Ishikawa (cell line): ENCODE results near the gene CCDC39.

Source experiments
- CEBPB ChIP-seq: IDR thresholded peaks from 2 replicates; pipeline ENCODE4 v1.6.1; 2012
- CREB1 ChIP-seq: IDR thresholded peaks from 2 replicates; pipeline ENCODE4 v1.6.1; 2012; ENCODE audit warnings: low read depth
- EGR1 ChIP-seq: IDR thresholded peaks from 2 replicates; pipeline ENCODE4 v1.6.1; 2012
- EP300 ChIP-seq: IDR thresholded peaks from 2 replicates; pipeline ENCODE4 v1.6.1; 2012; ENCODE audit warnings: borderline replicate concordance
- FOXM1 ChIP-seq: IDR thresholded peaks from 2 replicates; pipeline ENCODE4 v1.6.1; 2012; ENCODE audit warnings: low read depth, borderline replicate concordance
- MAX ChIP-seq: IDR thresholded peaks from 2 replicates; pipeline ENCODE4 v1.6.1; 2012
- NFIC ChIP-seq: IDR thresholded peaks from 2 replicates; pipeline ENCODE4 v1.6.1; 2012
- RAD21 ChIP-seq: IDR thresholded peaks from 2 replicates; pipeline ENCODE4 v1.6.1; 2012; ENCODE audit warnings: low read depth
- REST ChIP-seq: IDR thresholded peaks from 2 replicates; pipeline ENCODE4 v1.6.1; 2012; ENCODE audit warnings: low read depth, mild to moderate bottlenecking
- TAF1 ChIP-seq: IDR thresholded peaks from 2 replicates; pipeline ENCODE4 v1.6.1; 2012; ENCODE audit warnings: low read depth, mild to moderate bottlenecking
- TCF12 ChIP-seq: IDR thresholded peaks from 2 replicates; pipeline ENCODE4 v1.6.1; 2012; ENCODE audit warnings: low read depth
- TEAD4 ChIP-seq: IDR thresholded peaks from 2 replicates; pipeline ENCODE4 v1.6.1; 2012
- USF1 ChIP-seq: IDR thresholded peaks from 2 replicates; pipeline ENCODE4 v1.6.1; 2012
- YY1 ChIP-seq: IDR thresholded peaks from 2 replicates; pipeline ENCODE4 v1.6.1; 2012; ENCODE audit warnings: low read depth
- ZBTB7A ChIP-seq: IDR thresholded peaks from 2 replicates; pipeline ENCODE4 v1.6.1; 2012; ENCODE audit warnings: low read depth

CCDC39 gene

GRCh38 chr3:180617049-180617448 is 62.2 kb downstream of the CCDC39 start:
- no peak for TF ChIP-seq MAX
- no peak for TF ChIP-seq TAF1
- no peak for TF ChIP-seq NFIC

GRCh38 chr3:180615954-180616353 is 63.3 kb downstream of the CCDC39 start:
- TF ChIP-seq CEBPB (no peak), YY1 (no peak), USF1 (no peak), RAD21 (no peak), EP300 (no peak)

- TF ChIP-seq EGR1 = no peak
- no peak for TF ChIP-seq RAD21
- no peak for TF ChIP-seq YY1
- no peak for TF ChIP-seq ZBTB7A
- no peak for TF ChIP-seq FOXM1
- no peak for TF ChIP-seq EP300
- TF ChIP-seq USF1 = no peak
- no peak for TF ChIP-seq CREB1
Observed at GRCh38 chr3:180612364-180612763, 66.9 kb downstream of the CCDC39 start.

GRCh38 chr3:180611006-180611405 is 68.3 kb downstream of the CCDC39 start:
- no peak for TF ChIP-seq MAX
- TF ChIP-seq TEAD4 = no peak
- no peak for TF ChIP-seq FOXM1
- TF ChIP-seq REST = no peak
- TF ChIP-seq CEBPB = no peak
- TF ChIP-seq YY1 = no peak
- no peak for TF ChIP-seq RAD21
- TF ChIP-seq CREB1 = no peak
- no peak for TF ChIP-seq EP300
- TF ChIP-seq USF1 = no peak
- no peak for TF ChIP-seq ZBTB7A

- TF ChIP-seq CREB1 = no peak
- TF ChIP-seq TAF1 = peak; percentile 78
- peak; percentile 86 for TF ChIP-seq MAX
- TF ChIP-seq FOXM1 = peak; percentile 13; the same call in 1 of the 2 replicates
- no peak; the same call in 1 of the 2 replicates for TF ChIP-seq TEAD4
- TF ChIP-seq EP300 = peak; percentile 31; the same call in 1 of the 2 replicates
- 0 out of 2 replicates have a peak, but pooled peaks have one; percentile 53 for TF ChIP-seq ZBTB7A
- TF ChIP-seq NFIC = 0 out of 2 replicates have a peak, but pooled peaks have one; percentile 11
- no peak for TF ChIP-seq RAD21
- TF ChIP-seq TCF12 = peak; percentile 85
- peak; percentile 51; the same call in 1 of the 2 replicates for TF ChIP-seq YY1
- peak; percentile 64 for TF ChIP-seq EGR1
- TF ChIP-seq REST = no peak
- TF ChIP-seq USF1 = 0 out of 2 replicates have a peak, but pooled peaks have one; percentile 12
- peak; percentile 76 for TF ChIP-seq CEBPB
Observed at GRCh38 chr3:180601688-180602666, 77.3 kb downstream of the CCDC39 start, which contains the start of gene TTC14. TSS of gene TTC14 (plus strand) at chr3:180602163. CDS start at chr3:180602262, 99 bp downstream.
